ENCODE results near the gene TAF15. TPM values are rescaled to one million over a fixed set of nuclear protein-coding genes. Genes with fewer than 3 reads are reported as not detected.

Gene TAF15
- total RNA-seq, 1 experiment from 2014 or later = 202 TPM

DNA sequence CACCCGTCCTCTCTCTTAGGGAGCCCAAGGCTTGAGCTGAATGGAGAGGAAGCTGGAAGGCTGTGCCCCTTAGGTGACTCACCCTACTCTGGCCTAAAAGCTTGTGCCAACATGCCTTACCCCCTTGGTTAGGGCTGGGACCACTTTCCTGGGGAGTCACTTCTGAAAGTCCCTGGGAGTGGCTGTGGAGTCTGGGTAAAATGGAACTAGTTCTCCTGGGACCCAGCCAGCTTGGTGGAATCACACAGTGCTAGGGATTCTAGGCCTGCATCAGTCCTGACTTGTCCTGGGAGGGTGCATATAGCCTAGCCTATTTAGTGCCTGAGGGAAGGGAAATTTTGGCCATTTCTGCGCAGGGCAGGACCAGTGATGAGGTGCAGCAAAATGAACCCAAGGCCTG, 24.4 kb upstream of the TAF15 start:
- intact Hi-C loops (cut with micrococcal nuclease; ENCODE audit: unreplicated experiment) = no loop called here
- no peak overlapping the region for H3K27ac ChIP-seq
- CTCF ChIA-PET = interaction anchor here (1.2 kb wide), 1 partner anchor 18 kb away, joined by 3 read pairs; no protein-coding TSS in a partner anchor
- H3K36me3 ChIP-seq (ENCODE audit: low read depth) = no peaks in the 10 kb centered on the region
- H3K9me3 ChIP-seq (ENCODE audit: insufficient read depth, low read depth) = no peaks in the 10 kb centered on the region
- DNase-seq = peak in 1 of 2 experiments; percentile 36
- no peak overlapping the region for H2AFZ ChIP-seq
- no TSS peak for BruUV-seq (replicated peaks)
- H3K79me2 ChIP-seq (ENCODE audit: low read depth) = no peaks in the 10 kb centered on the region
- POLR2A ChIA-PET (ENCODE audit: unreplicated experiment) = no interaction called here
- H3K4me3 ChIP-seq = no peak overlapping the region
- H3K27me3 ChIP-seq (ENCODE audit: insufficient read depth, low read depth) = no peaks in the 10 kb centered on the region
- peaks cover 49% of the 10 kb centered on the region for H3F3A ChIP-seq (ENCODE audit: insufficient read depth, low read depth)
- TF ChIP-seq CTCF (conservative IDR thresholded peaks at IDR 0.05) (no peak), EZH2 (IDR thresholded peaks at IDR 0.05; ENCODE audit: low read depth) (no peak)
- peaks cover 71% of the 10 kb centered on the region for H3K4me1 ChIP-seq (replicated peaks; ENCODE audit: insufficient read depth)
- H4K20me1 ChIP-seq (ENCODE audit: insufficient read depth) = no peaks in the 10 kb centered on the region
- no peaks in the 10 kb centered on the region for H3K9me2 ChIP-seq (ENCODE audit: insufficient read depth)
- H3K4me2 ChIP-seq = peak overlapping the region; percentile 57; the same call in 1 of the 2 replicates

DNA sequence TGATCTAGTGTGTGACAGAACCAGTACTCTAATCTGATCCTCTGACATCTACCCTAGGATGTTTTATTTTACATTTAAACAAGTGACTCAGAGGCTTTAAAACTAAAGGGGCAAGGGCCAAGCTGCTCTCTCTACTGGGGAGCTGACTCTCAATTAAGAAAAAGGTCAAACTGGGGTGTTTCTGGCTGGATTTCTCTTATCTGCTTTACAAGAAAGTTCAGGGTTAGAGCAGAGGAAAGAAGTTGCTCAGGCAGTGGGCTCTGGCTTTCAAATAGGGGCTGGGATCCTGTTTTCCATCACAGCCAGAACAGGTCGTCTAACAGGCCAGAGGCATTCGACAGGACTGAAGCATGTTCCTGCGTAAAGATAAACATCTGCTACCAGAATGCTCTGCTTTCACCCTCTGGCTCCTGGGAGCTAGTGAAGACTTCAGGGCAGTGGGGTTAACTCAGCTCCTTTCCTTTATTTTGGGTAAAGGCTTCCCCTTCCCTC, 22.3 kb upstream of the TAF15 start:
- Histone ChIP-seq H3F3A (ENCODE audit: insufficient read depth, low read depth) (peaks cover 49% of the 10 kb centered on the region), H4K20me1 (ENCODE audit: insufficient read depth) (no peaks in the 10 kb centered on the region), H3K9me3 (ENCODE audit: insufficient read depth, low read depth) (no peaks in the 10 kb centered on the region), H3K4me1 (replicated peaks; ENCODE audit: insufficient read depth) (peaks cover 81% of the 10 kb centered on the region), H2AFZ (no peak overlapping the region), H3K27ac (peak overlapping the region; percentile 80), H3K36me3 (ENCODE audit: low read depth) (no peaks in the 10 kb centered on the region), H3K4me3 (no peak overlapping the region), H3K9me2 (ENCODE audit: insufficient read depth) (no peaks in the 10 kb centered on the region), H3K79me2 (ENCODE audit: low read depth) (no peaks in the 10 kb centered on the region), H3K4me2 (peak overlapping the region; percentile 51), H3K27me3 (ENCODE audit: insufficient read depth, low read depth) (no peaks in the 10 kb centered on the region)
- ChIA-PET CTCF (interaction anchor here (0.6 kb wide), 3 partner anchors 17 to 23 kb away, joined by 3 read pairs; no protein-coding TSS in a partner anchor), POLR2A (ENCODE audit: unreplicated experiment) (no interaction called here)
- peak in 1 of 2 experiments; percentile 40 for DNase-seq
- no TSS peak for BruUV-seq (replicated peaks)
- TF ChIP-seq EZH2 (IDR thresholded peaks at IDR 0.05; ENCODE audit: low read depth) (no peak), CTCF (conservative IDR thresholded peaks at IDR 0.05) (no peak)
- intact Hi-C loops (cut with micrococcal nuclease; ENCODE audit: unreplicated experiment) = no loop called here

DNA sequence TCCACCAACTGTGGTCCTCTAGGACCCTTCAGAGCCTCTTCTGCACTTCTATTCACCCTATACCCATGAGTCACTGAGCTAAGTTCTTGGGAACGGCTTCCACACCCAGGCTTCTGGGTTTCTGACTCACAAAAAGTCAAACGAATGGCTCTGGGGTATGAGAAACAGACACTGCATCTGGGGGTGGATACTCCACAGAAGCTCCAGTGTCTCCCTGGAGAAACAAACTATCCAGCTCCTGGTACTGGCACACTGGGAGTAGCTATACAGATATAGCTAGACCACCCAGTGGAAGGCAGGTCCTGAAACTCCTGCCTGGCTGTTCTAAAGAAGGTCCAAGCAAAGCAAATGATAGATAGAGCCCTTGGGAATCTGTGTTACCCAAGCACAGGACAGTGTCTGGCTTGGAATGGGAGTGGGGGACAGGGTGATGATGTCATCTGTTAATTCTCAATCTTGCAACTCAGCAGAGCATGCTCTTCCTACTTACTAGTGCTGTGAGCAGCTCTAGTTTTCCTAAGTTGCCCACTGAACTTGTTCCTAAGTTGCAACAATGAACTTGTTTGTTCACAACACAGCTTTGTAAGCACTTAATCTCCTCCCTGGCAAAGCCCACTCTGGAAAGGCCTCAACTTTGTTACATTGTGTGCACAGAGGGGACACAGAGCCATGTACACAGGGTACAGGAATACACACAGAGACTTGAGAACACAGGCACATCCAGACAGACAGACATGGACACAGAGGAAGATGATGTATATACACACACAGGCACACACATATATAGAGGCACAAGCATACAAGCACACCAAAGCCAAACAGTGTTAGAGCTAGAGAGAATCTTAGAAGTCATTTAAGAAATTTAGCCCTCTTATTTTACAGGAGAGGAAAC, 20.6 kb upstream of the TAF15 start:
- DNase-seq = peak in 1 of 2 experiments; percentile 85
- peak overlapping the region; percentile 80 for H3K27ac ChIP-seq
- H3K4me3 ChIP-seq = no peak overlapping the region; the same call in 1 of the 2 replicates
- no peak overlapping the region for H2AFZ ChIP-seq
- TF ChIP-seq EZH2 (IDR thresholded peaks at IDR 0.05; ENCODE audit: low read depth) (no peak), CTCF (conservative IDR thresholded peaks at IDR 0.05) (no peak)
- peaks cover 6% of the 10 kb centered on the region; the same call in 1 of the 2 replicates for H3K27me3 ChIP-seq (ENCODE audit: insufficient read depth, low read depth)
- no peaks in the 10 kb centered on the region for H3K79me2 ChIP-seq (ENCODE audit: low read depth)
- CTCF ChIA-PET = interaction anchor here (1.1 kb wide), 1 partner anchor 25 kb away, joined by 3 read pairs; no protein-coding TSS in a partner anchor
- intact Hi-C loops (cut with micrococcal nuclease; ENCODE audit: unreplicated experiment) = no loop called here
- peaks cover 43% of the 10 kb centered on the region for H3F3A ChIP-seq (ENCODE audit: insufficient read depth, low read depth)
- POLR2A ChIA-PET (ENCODE audit: unreplicated experiment) = interaction anchor here (0.6 kb wide), 2 partner anchors 20 to 170 kb away, joined by 3 to 4 read pairs; partner anchors contain the start of gene TAF15
- no TSS peak for BruUV-seq (replicated peaks)
- H3K36me3 ChIP-seq (ENCODE audit: low read depth) = no peaks in the 10 kb centered on the region
- no peaks in the 10 kb centered on the region for H3K9me3 ChIP-seq (ENCODE audit: insufficient read depth, low read depth)
- peaks cover 66% of the 10 kb centered on the region for H3K4me1 ChIP-seq (replicated peaks; ENCODE audit: insufficient read depth)
- H3K9me2 ChIP-seq (ENCODE audit: insufficient read depth) = no peaks in the 10 kb centered on the region
- H4K20me1 ChIP-seq (ENCODE audit: insufficient read depth) = no peaks in the 10 kb centered on the region
- peak overlapping the region; percentile 66 for H3K4me2 ChIP-seq

Measured in PC-9 (cell line).